ENCODE measurements around the gene QPCTL. TPM values are rescaled to one million over a fixed set of nuclear protein-coding genes. Genes with fewer than 3 reads are reported as not detected.

Gene QPCTL
- total and polyA plus RNA-seq, 10 of the 15 experiments (the other 5 are each of a cell fraction or from before 2014, with no cell fraction given): 1.1 to 22.6 (median 11.2) TPM

DNA sequence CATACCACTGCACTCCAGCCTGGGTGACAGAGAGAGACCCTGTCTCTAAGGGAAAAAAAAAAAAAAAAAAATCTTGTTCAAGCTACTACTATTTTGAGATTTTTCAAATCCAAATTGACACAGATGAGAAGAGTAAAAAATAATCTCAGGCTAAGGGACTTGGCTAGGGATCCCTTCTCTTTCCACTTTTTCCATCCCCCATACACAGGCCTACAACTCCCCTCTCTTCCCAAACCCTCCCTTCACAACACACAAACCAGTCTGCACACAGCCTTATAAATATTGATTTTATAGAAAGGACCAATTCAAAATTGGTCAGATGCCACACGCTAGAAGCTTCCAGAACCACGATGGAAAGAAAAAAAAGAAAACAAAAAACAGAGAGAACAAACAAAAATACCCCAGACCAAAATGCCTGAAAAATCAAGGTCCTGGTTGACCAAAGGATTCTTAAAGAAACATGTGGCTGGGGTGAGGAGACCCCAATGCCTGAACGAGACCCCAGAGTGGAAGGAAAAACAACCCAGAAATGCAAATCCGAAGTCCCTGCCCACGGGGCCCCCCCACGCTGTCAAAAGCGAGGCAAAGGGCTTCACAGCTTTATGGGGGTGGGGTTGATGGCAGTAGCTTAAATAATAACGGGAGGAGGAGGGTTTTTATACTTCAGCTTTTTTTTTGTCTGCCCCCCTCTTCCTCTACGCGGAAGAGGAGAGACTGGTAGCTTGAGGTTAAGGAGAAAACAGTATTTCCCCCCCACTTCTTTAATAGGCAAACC, 18.1 kb downstream of the QPCTL start:
- Histone ChIP-seq H3K9me3 (replicated peaks; ENCODE audit: control insufficient read depth, insufficient read depth, low read length) (no peaks in the 10 kb centered on the region), H3K27ac (ENCODE audit: control insufficient read depth, insufficient read depth) (no peak overlapping the region), H3K4me2 (ENCODE audit: control insufficient read depth, insufficient read depth) (no peak overlapping the region), H3K36me3 (ENCODE audit: control insufficient read depth in 2 of 2, insufficient read depth in 2 of 2, low read length in 1 of 2) (peaks cover 4 to 19% of the 10 kb centered on the region in 2 experiments; a peak in 3 of 4 replicates), H3K9ac (ENCODE audit: control insufficient read depth, insufficient read depth, low read length) (no peak overlapping the region), H3K4me1 (ENCODE audit: control insufficient read depth, insufficient read depth, low read length) (peaks cover 19% of the 10 kb centered on the region), H3K4me3 (no peak overlapping the region), H2AFZ (ENCODE audit: control insufficient read depth, low read depth, low read length) (no peak overlapping the region), H4K20me1 (ENCODE audit: control insufficient read depth, insufficient read depth) (no peaks in the 10 kb centered on the region), H3K27me3 (replicated peaks in 1 of 2; ENCODE audit: control insufficient read depth in 2 of 2, insufficient read depth in 2 of 2, low read length in 1 of 2) (no peaks in the 10 kb centered on the region), H3K79me2 (ENCODE audit: control insufficient read depth, insufficient read depth, low read length) (peaks cover 40% of the 10 kb centered on the region)
- ChIA-PET SMC1A (ENCODE audit: uncharacterized antibody, unreplicated experiment) (no interaction called here), CTCF (interaction anchor here (0.6 to 2.5 kb wide), 5 partner anchors 18 to 154 kb away, joined by 3 to 8 read pairs (median 4); partner anchors contain the start of genes DMWD, FOXA3, QPCTL and SIX5), POLR2A (interaction anchor here (1.0 kb wide), 1 partner anchor 19 kb away, joined by 6 read pairs; no protein-coding TSS in a partner anchor), RAD21 (ENCODE audit: unreplicated experiment) (interaction anchor here (0.6 kb wide), 1 partner anchor 19 kb away, joined by 3 read pairs; no protein-coding TSS in a partner anchor)
- intact Hi-C loops (cut with micrococcal nuclease; ENCODE audit: unreplicated experiment): no loop called here
- FAIRE-seq (no peak), ATAC-seq (no peak), DNase-seq (ENCODE audit: low read depth, low spot score) (no peak)
- BruUV-seq (replicated peaks): TSS peak; percentile 53
- in situ Hi-C loops (cut with MboI): no loop called here
- WGBS (ENCODE audit: insufficient coverage, insufficient replicate concordance, low lambda C conversion rate, missing lambda C conversion rate): 28% methylated on average over 8 of the region's 10 CpGs
- peak; percentile 8; the same call in 1 of the 2 replicates for TF ChIP-seq PML (IDR thresholded peaks at IDR 0.05; ENCODE audit: low read length)
- TF ChIP-seq RCOR1 (conservative IDR thresholded peaks at IDR 0.05; ENCODE audit: low read depth, low read length): no peak

DNA sequence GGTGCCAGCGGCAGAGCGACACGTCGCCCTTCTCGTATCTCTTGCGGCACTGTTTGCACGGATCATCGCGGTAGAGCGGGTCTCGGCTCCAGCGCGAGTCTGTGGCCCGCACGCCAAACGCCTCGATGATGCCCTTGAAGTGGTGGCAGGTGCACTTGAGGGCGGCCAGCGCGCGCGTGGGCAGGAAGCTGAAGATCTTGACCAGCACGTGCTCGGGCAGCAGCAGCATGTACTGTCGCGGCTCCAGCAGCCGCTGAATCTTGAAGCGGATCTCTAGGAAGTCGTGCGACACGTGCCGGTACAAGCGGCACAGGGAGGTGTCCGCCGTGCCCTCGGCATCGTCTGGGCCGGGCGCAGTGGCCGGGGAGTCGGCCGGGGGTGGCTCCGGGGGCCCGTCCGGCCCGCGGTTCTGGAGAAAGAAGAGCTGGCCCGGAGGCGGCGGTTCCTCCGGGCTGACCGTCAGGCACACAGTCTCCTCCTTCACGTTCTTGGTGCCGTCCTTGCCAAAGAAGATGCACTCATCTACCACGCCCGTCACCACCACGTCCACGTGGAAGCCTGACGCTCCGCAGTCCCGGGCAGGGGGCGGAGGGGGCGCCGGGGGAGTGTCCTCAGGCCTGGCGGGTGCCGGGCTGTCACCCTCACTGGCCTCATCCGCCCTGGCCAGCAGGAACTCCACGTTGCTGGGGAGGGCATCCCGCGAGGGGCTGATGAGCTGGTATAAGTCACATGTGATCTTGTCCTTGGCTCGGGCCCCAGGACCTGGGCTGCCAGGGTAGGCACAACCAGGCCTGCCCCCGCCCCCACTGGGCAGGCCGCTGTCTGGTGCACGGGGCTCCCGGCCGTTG, 19.6 kb downstream of the QPCTL start:
- Histone ChIP-seq H3K9ac (ENCODE audit: control insufficient read depth, insufficient read depth, low read length) (no peak overlapping the region), H2AFZ (ENCODE audit: control insufficient read depth, low read depth, low read length) (no peak overlapping the region), H3K36me3 (ENCODE audit: control insufficient read depth in 2 of 2, insufficient read depth in 2 of 2, low read length in 1 of 2) (peaks cover 4 to 19% of the 10 kb centered on the region in 2 experiments; a peak in 3 of 4 replicates), H3K79me2 (ENCODE audit: control insufficient read depth, insufficient read depth, low read length) (peaks cover 55% of the 10 kb centered on the region), H3K27me3 (replicated peaks in 1 of 2; ENCODE audit: control insufficient read depth in 2 of 2, insufficient read depth in 2 of 2, low read length in 1 of 2) (no peaks in the 10 kb centered on the region), H3K4me1 (ENCODE audit: control insufficient read depth, insufficient read depth, low read length) (peaks cover 17% of the 10 kb centered on the region), H3K4me3 (no peak overlapping the region), H4K20me1 (ENCODE audit: control insufficient read depth, insufficient read depth) (no peaks in the 10 kb centered on the region), H3K27ac (ENCODE audit: control insufficient read depth, insufficient read depth) (no peak overlapping the region), H3K9me3 (replicated peaks; ENCODE audit: control insufficient read depth, insufficient read depth, low read length) (no peaks in the 10 kb centered on the region), H3K4me2 (ENCODE audit: control insufficient read depth, insufficient read depth) (no peak overlapping the region)
- TF ChIP-seq FOXM1 (IDR thresholded peaks at IDR 0.05; ENCODE audit: low read depth, low read length): no peak
- no peak for TF ChIP-seq SUZ12 (IDR thresholded peaks at IDR 0.05; ENCODE audit: unreplicated experiment)
- peak; percentile 35 for TF ChIP-seq POLR2A (IDR thresholded peaks at IDR 0.05; ENCODE audit: low read depth, low read length)
- no peak for ATAC-seq
- ChIA-PET RAD21 (ENCODE audit: unreplicated experiment) (interaction anchor here (0.6 kb wide), 1 partner anchor 8 kb away, joined by 3 read pairs; no protein-coding TSS in a partner anchor), CTCF (interaction anchor here (0.7 kb wide), 1 partner anchor 11 kb away, joined by 4 read pairs; no protein-coding TSS in a partner anchor), SMC1A (ENCODE audit: uncharacterized antibody, unreplicated experiment) (no interaction called here), POLR2A (interaction anchor here (0.6 to 1.2 kb wide), 2 partner anchors 20 to 71 kb away, joined by 3 read pairs; partner anchors contain the start of genes DMPK and SNRPD2)
- intact Hi-C loops (cut with micrococcal nuclease; ENCODE audit: unreplicated experiment) (no loop called here), in situ Hi-C loops (cut with MboI) (no loop called here)
- BruUV-seq (replicated peaks): no TSS peak
- WGBS (ENCODE audit: insufficient coverage, insufficient replicate concordance, low lambda C conversion rate, missing lambda C conversion rate): 98% methylated on average over 72 of the region's 76 CpGs
- DNase-seq (ENCODE audit: low read depth, low spot score): no peak
- no peak for FAIRE-seq
